ENCODE results near the gene TMTC3. TPM values are rescaled to one million over a fixed set of nuclear protein-coding genes. Genes with fewer than 3 reads are reported as not detected.

Gene TMTC3
- total and polyA plus RNA-seq, 2 of the 8 experiments (the other 6 are each of a cell fraction or from before 2014, with no cell fraction given), result 7.0 to 45.1 TPM

DNA sequence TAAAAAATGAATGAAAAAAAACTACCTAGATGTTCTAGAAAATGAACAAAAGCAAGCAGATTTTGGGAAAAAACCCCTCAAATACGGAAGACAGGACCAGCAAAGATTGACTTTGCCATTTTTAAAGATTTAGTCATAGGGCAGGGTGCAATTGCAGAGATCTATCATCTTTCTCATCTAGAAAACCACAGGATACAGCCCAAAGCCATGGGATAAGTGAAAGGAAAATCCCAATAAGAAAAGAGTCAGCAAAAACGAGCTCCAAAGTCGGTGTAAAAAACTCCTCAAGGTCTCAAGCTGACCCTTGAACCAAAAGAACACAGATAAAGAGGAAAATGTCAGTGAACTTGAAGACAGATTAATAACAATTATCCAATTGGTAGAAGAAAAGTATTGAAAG, 28.2 kb upstream of the TMTC3 start:
- H2BK12ac ChIP-seq (ENCODE audit: low read depth, low read length), result no peak overlapping the region
- WGBS, 2 experiments (ENCODE audit: extremely low coverage in 1 of 2, insufficient coverage in 1 of 2, insufficient read length in 1 of 2, insufficient replicate concordance in 2 of 2, low coverage in 1 of 2, low lambda C conversion rate in 2 of 2, missing lambda C conversion rate in 1 of 2), result 55% methylated on average over 3 of the region's 3 CpGs; no CpG with 5 or more reads in 1 of the 2 experiments
- no peaks in the 10 kb centered on the region for H3K9me3 ChIP-seq (ENCODE audit: insufficient read depth in 2 of 2, low read depth in 1 of 2, low read length in 1 of 2)
- no peak overlapping the region for H4K8ac ChIP-seq (ENCODE audit: extremely low read depth, insufficient read depth, low read length)
- H3K79me1 ChIP-seq (ENCODE audit: low read depth, low read length), result no peaks in the 10 kb centered on the region
- H3K56ac ChIP-seq (replicated peaks; ENCODE audit: insufficient read length, low read depth, low read length), result no peak overlapping the region
- H3K36me3 ChIP-seq (ENCODE audit: control insufficient read depth in 2 of 4, insufficient read depth in 4 of 4, low read length in 3 of 4), result peaks cover 0 to 9% (median 0%) of the 10 kb centered on the region in 4 experiments; a peak in 1 of 8 replicates
- H2BK15ac ChIP-seq (ENCODE audit: low read length), result no peak overlapping the region
- H2BK20ac ChIP-seq (ENCODE audit: low read length), result no peak overlapping the region
- H2BK120ac ChIP-seq (replicated peaks; ENCODE audit: low read depth, low read length), result no peak overlapping the region
- no peaks in the 10 kb centered on the region for H3K4me1 ChIP-seq (replicated peaks in 1 of 4; ENCODE audit: control insufficient read depth in 3 of 4, insufficient read depth in 4 of 4, low read length in 3 of 4)
- no peak overlapping the region for H3K18ac ChIP-seq (ENCODE audit: extremely low read depth, low read length)
- no peak overlapping the region for H4K5ac ChIP-seq (ENCODE audit: insufficient read length, low read depth, low read length)
- H3K27me3 ChIP-seq (replicated peaks in 1 of 4; ENCODE audit: control insufficient read depth in 3 of 4, extremely low read depth in 1 of 4, insufficient read depth in 3 of 4, low read length in 3 of 4), result no peaks in the 10 kb centered on the region
- H3K4ac ChIP-seq (replicated peaks; ENCODE audit: insufficient read length, low read depth, low read length), result no peak overlapping the region
- H4K20me1 ChIP-seq (replicated peaks in 1 of 2; ENCODE audit: control insufficient read depth in 1 of 2, insufficient read depth in 2 of 2, low read length in 2 of 2), result no peaks in the 10 kb centered on the region
- H2AFZ ChIP-seq (ENCODE audit: low read length), result no peak overlapping the region
- CTCF ChIA-PET (ENCODE audit: partially characterized antibody), result no interaction called here
- no peak overlapping the region for H3K14ac ChIP-seq (ENCODE audit: insufficient read length)
- DNase-seq (ENCODE audit: low read depth in 1 of 2, low spot score in 2 of 2) (no peak), FAIRE-seq (no peak)
- no peak overlapping the region for H2AK5ac ChIP-seq (ENCODE audit: low read depth, low read length)
- no peak overlapping the region for H3K27ac ChIP-seq (ENCODE audit: low read depth, low read length)
- no peak overlapping the region for H2BK5ac ChIP-seq (ENCODE audit: low read depth, low read length)
- POLR2A ChIA-PET (ENCODE audit: partially characterized antibody), result no interaction called here
- no peak for TF ChIP-seq FOSL1 (IDR thresholded peaks at IDR 0.05; ENCODE audit: insufficient read depth, low read depth, low read length)
- TF ChIP-seq SP2 (IDR thresholded peaks at IDR 0.05; ENCODE audit: low read length), result no peak
- TF ChIP-seq SRF (IDR thresholded peaks at IDR 0.05; ENCODE audit: low read depth, low read length), result no peak
- TF ChIP-seq GTF2F1 (IDR thresholded peaks at IDR 0.05; ENCODE audit: borderline replicate concordance, low read depth, low read length), result no peak
- no peak for TF ChIP-seq ZNF274 (IDR thresholded peaks at IDR 0.05; ENCODE audit: borderline replicate concordance, extremely low read depth, low read length)
- TF ChIP-seq NRF1 (IDR thresholded peaks at IDR 0.05; ENCODE audit: low read depth, low read length), result no peak
- TF ChIP-seq PHF8 (conservative IDR thresholded peaks at IDR 0.05; ENCODE audit: low read depth, low read length), result no peak
- TF ChIP-seq EGR1 (IDR thresholded peaks at IDR 0.05; ENCODE audit: borderline replicate concordance, low read depth, low read length), result no peak
- no peak for TF ChIP-seq SP1 (IDR thresholded peaks at IDR 0.05; ENCODE audit: low read depth, low read length)
- TF ChIP-seq HDAC6 (IDR thresholded peaks at IDR 0.05; ENCODE audit: low read depth, low read length), result no peak
- no peak for TF ChIP-seq CHD2 (IDR thresholded peaks at IDR 0.05; ENCODE audit: low read length)
- TF ChIP-seq RFX5 (IDR thresholded peaks at IDR 0.05; ENCODE audit: borderline replicate concordance, low read depth, low read length), result no peak
- no peak for TF ChIP-seq MAFK (IDR thresholded peaks at IDR 0.05; ENCODE audit: low read depth, low read length)
- H3K4me3 ChIP-seq (ENCODE audit: extremely low read depth in 1 of 4, insufficient read depth in 2 of 4, low read depth in 3 of 4, low read length in 4 of 4), result no peak overlapping the region
- H3K79me2 ChIP-seq (ENCODE audit: control insufficient read depth in 1 of 2, insufficient read depth in 2 of 2, low read length in 2 of 2), result no peaks in the 10 kb centered on the region
- no peak overlapping the region for H3K4me2 ChIP-seq (ENCODE audit: insufficient read depth in 1 of 2, low read depth in 2 of 2, low read length in 2 of 2)
- H3K23me2 ChIP-seq (ENCODE audit: low read depth, low read length), result no peaks in the 10 kb centered on the region
- no peak overlapping the region for H4K91ac ChIP-seq (replicated peaks; ENCODE audit: insufficient read length, low read length)
- no peak overlapping the region for H3K23ac ChIP-seq (ENCODE audit: insufficient read length)
- no peak overlapping the region for H3K9ac ChIP-seq (replicated peaks in 1 of 4; ENCODE audit: extremely low read depth in 1 of 4, low read depth in 3 of 4, low read length in 3 of 4)

Data from H1 (cell line).